A172 (cell line): ENCODE measurements around the gene CEMP1. TPM values are rescaled to one million over a fixed set of nuclear protein-coding genes. Genes with fewer than 3 reads are reported as not detected.
"Not testable (repeated sequence)": the region's sequence is repeated elsewhere in the genome, so short reads cannot be mapped to it uniquely, and the experiment has no call there.

Experiments used
- DNase-seq: peaks from one replicate; pipeline ENCODE4 v3.0.0-alpha.2; 2015; ENCODE audit warnings: low spot score
- total RNA-seq: library from RNA; depleted of rRNA; stranded (reverse); fragments of >200 nt; shearing (Covaris generic); gene quantifications from 2 replicates; pipeline ENCODE4 v1.2.3, GENCODE V29; 2014

Gene CEMP1
- total RNA-seq, 1 experiment from 2014 or later = not detected

- peak; percentile 32 for DNase-seq
Observed at GRCh38 chr16:2535625-2536013, 4.4 kb upstream of the CEMP1 start.

- DNase-seq = not testable (repeated sequence)
Observed at GRCh38 chr16:2534335-2534734, 3.1 kb upstream of the CEMP1 start.

GRCh38 chr16:2533912-2534311 lies 2.7 kb upstream of the CEMP1 start:
- DNase-seq = no peak

GRCh38 chr16:2533142-2533755 lies 2.0 kb upstream of the CEMP1 start:
- not testable (repeated sequence) for DNase-seq

- DNase-seq = no peak
Observed at GRCh38 chr16:2532494-2533141, 1.4 kb upstream of the CEMP1 start.

GRCh38 chr16:2531696-2532493 lies 687 bp upstream of the CEMP1 start:
- DNase-seq = peak; percentile 93

- no peak for DNase-seq
Observed at GRCh38 chr16:2530629-2531318, 434 bp downstream of the CEMP1 start.

- no peak for DNase-seq
Observed at GRCh38 chr16:2529961-2530628, 1.1 kb downstream of the CEMP1 start.

GRCh38 chr16:2529061-2529931 lies 1.9 kb downstream of the CEMP1 start:
- DNase-seq = no peak

GRCh38 chr16:2528161-2529060 lies 2.8 kb downstream of the CEMP1 start:
- DNase-seq = no peak

- no peak for DNase-seq
Observed at GRCh38 chr16:2527784-2528100, 3.5 kb downstream of the CEMP1 start.

- DNase-seq = no peak
Observed at GRCh38 chr16:2527071-2527783, 4.0 kb downstream of the CEMP1 start.

- DNase-seq = no peak
Observed at GRCh38 chr16:2526135-2526534, 5.1 kb downstream of the CEMP1 start.

GRCh38 chr16:2524339-2524938 lies 6.8 kb downstream of the CEMP1 start:
- DNase-seq = no peak

- no peak for DNase-seq
Observed at GRCh38 chr16:2523801-2524231, 7.4 kb downstream of the CEMP1 start.

- no peak for DNase-seq
Observed at GRCh38 chr16:2520784-2521531, 10.2 kb downstream of the CEMP1 start.

GRCh38 chr16:2520097-2520783 lies 11.0 kb downstream of the CEMP1 start, which contains the start of gene AMDHD2:
AMDHD2 (plus strand) TSS chr16:2520371; CDS start chr16:2520459, 88 bp downstream.
- DNase-seq = peak; percentile 79
